H1 (cell line): Measurements from ENCODE around the gene METTL9. TPM values are rescaled to one million over a fixed set of nuclear protein-coding genes. Genes with fewer than 3 reads are reported as not detected.

Experiments used
- CTCF ChIA-PET: fragments of 300-600 bp; sonication (Branson Sonifier 250); formaldehyde crosslinking; loops from one replicate; lab custom pipeline; 2021; ENCODE audit not compliant: partially characterized antibody; lab: Charles Lee
- POLR2A ChIA-PET: fragments of 300-600 bp; sonication (Branson Sonifier 250); formaldehyde crosslinking; loops from one replicate; lab custom pipeline; 2021; ENCODE audit warnings: inconsistent platforms; ENCODE audit not compliant: partially characterized antibody; lab: Charles Lee
- DNase-seq, 2 experiments: peaks; one replicate each; pipeline versions ENCODE4 v3.0.0 to v3.0.0-alpha.2; 2010 to 2022; ENCODE audit warnings: low spot score in 2 of 2, low read depth in 1 of 2, mixed read lengths in 1 of 2
- FAIRE-seq: peaks from 2 replicates; lab custom pipeline; 2011; peaks lifted over from hg19 to GRCh38; lab: Jason Lieb, UNC
- H2AFZ ChIP-seq: 2 replicates; pipeline ENCODE4 v1.8.1; 2012; ENCODE audit warnings: low read length, inconsistent platforms
- H2AK5ac ChIP-seq: 2 replicates; pipeline ENCODE4 v1.6.1; 2013; ENCODE audit warnings: low read depth, low read length
- H2BK120ac ChIP-seq: replicated peaks from 2 replicates; pipeline ENCODE3; 2013; ENCODE audit warnings: low read depth, low read length, inconsistent platforms
- H2BK12ac ChIP-seq: 2 replicates; pipeline ENCODE4 v1.6.1; 2013; ENCODE audit warnings: low read depth, low read length
- H2BK15ac ChIP-seq: 2 replicates; pipeline ENCODE4 v1.6.1; 2013; ENCODE audit warnings: low read length
- H2BK20ac ChIP-seq: 2 replicates; pipeline ENCODE4 v1.6.1; 2013; ENCODE audit warnings: low read length
- H2BK5ac ChIP-seq: 2 replicates; pipeline ENCODE4 v1.6.1; 2013; ENCODE audit warnings: low read depth, low read length
- H3K14ac ChIP-seq: 2 replicates; pipeline ENCODE4 v1.6.1; 2013; ENCODE audit warnings: inconsistent platforms; ENCODE audit not compliant: insufficient read length
- H3K18ac ChIP-seq: 2 replicates; pipeline ENCODE4 v1.6.1; 2013; ENCODE audit warnings: low read length; ENCODE audit errors: extremely low read depth
- H3K23ac ChIP-seq: 2 replicates; pipeline ENCODE4 v1.6.1; 2013; ENCODE audit warnings: inconsistent platforms; ENCODE audit not compliant: insufficient read length
- H3K23me2 ChIP-seq: 2 replicates; pipeline ENCODE4 v1.6.1; 2013; ENCODE audit warnings: low read depth, low read length
- H3K27ac ChIP-seq: 2 replicates; pipeline ENCODE4 v1.6.1; 2011; ENCODE audit warnings: low read depth, low read length, inconsistent platforms
- H3K27me3 ChIP-seq, 4 experiments: replicated peaks in 1 of 4; 1 replicate in 1 of 4; 2 replicates in 3 of 4; pipeline versions ENCODE4 v1.6.1 to v1.8.1; 2011 to 2013; ENCODE audit warnings: low read length in 3 of 4, mild to moderate bottlenecking in 3 of 4, inconsistent platforms in 2 of 4, mixed read lengths in 2 of 4, moderate library complexity in 1 of 4; ENCODE audit not compliant: control insufficient read depth in 3 of 4, insufficient read depth in 3 of 4; ENCODE audit errors: extremely low read depth in 1 of 4
- H3K36me3 ChIP-seq, 4 experiments: 2 replicates each; pipeline versions ENCODE4 v1.6.1 to v1.8.1; 2011 to 2013; ENCODE audit warnings: mild to moderate bottlenecking in 4 of 4, low read length in 3 of 4, moderate library complexity in 2 of 4, control low read depth in 1 of 4, inconsistent platforms in 1 of 4; ENCODE audit not compliant: insufficient read depth in 4 of 4, control insufficient read depth in 2 of 4
- H3K4ac ChIP-seq: replicated peaks from 2 replicates; pipeline ENCODE3; 2013; ENCODE audit warnings: low read length, low read depth, mixed read lengths, inconsistent platforms; ENCODE audit not compliant: insufficient read length
- H3K4me1 ChIP-seq, 4 experiments: replicated peaks in 1 of 4; 1 replicate in 1 of 4; 2 replicates in 3 of 4; pipeline versions ENCODE4 v1.6.1 to v1.8.1; 2011 to 2013; ENCODE audit warnings: low read length in 3 of 4, inconsistent platforms in 2 of 4, mixed read lengths in 1 of 4; ENCODE audit not compliant: insufficient read depth in 4 of 4, control insufficient read depth in 3 of 4
- H3K4me2 ChIP-seq, 2 experiments: 2 replicates each; pipeline versions ENCODE4 v1.6.1 to v1.8.1; 2011 to 2013; ENCODE audit warnings: low read depth in 2 of 2, low read length in 2 of 2, control low read depth in 1 of 2, inconsistent platforms in 1 of 2, mild to moderate bottlenecking in 1 of 2; ENCODE audit not compliant: insufficient read depth in 1 of 2
- H3K4me3 ChIP-seq, 4 experiments: fragments of 200-600, 300-600 bp in 1 of 4; sonication (generic), shearing (Covaris generic), sonication (Bioruptor Twin) in 1 of 4; 2 replicates each; pipeline versions ENCODE4 v1.5.1 to v1.8.1; 2011 to 2016; ENCODE audit warnings: low read length in 4 of 4, low read depth in 3 of 4, control low read depth in 2 of 4, inconsistent platforms in 2 of 4, mild to moderate bottlenecking in 2 of 4, mixed read lengths in 1 of 4, moderate library complexity in 1 of 4; ENCODE audit not compliant: insufficient read depth in 2 of 4; ENCODE audit errors: extremely low read depth in 1 of 4
- H3K56ac ChIP-seq: replicated peaks from 2 replicates; pipeline ENCODE3; 2013; ENCODE audit warnings: low read depth, mild to moderate bottlenecking, mixed read lengths, low read length, inconsistent platforms; ENCODE audit not compliant: insufficient read length
- H3K79me1 ChIP-seq: 2 replicates; pipeline ENCODE4 v1.6.1; 2013; ENCODE audit warnings: low read depth, low read length, control low read depth
- H3K79me2 ChIP-seq, 2 experiments: 2 replicates each; pipeline versions ENCODE4 v1.6.1 to v1.8.1; 2012 to 2013; ENCODE audit warnings: low read length in 2 of 2, mild to moderate bottlenecking in 2 of 2, inconsistent platforms in 1 of 2; ENCODE audit not compliant: insufficient read depth in 2 of 2, control insufficient read depth in 1 of 2
- H3K9ac ChIP-seq, 4 experiments: replicated peaks in 1 of 4; 1 replicate in 1 of 4; 2 replicates in 3 of 4; pipeline versions ENCODE4 v1.6.1 to v1.8.1; 2011 to 2013; ENCODE audit warnings: low read depth in 3 of 4, low read length in 3 of 4, control low read depth in 2 of 4, mild to moderate bottlenecking in 2 of 4, moderate library complexity in 2 of 4, inconsistent platforms in 1 of 4; ENCODE audit errors: extremely low read depth in 1 of 4
- H3K9me3 ChIP-seq, 2 experiments: 2 replicates each; pipeline versions ENCODE4 v1.6.1 to v1.8.1; 2012 to 2013; ENCODE audit warnings: mild to moderate bottlenecking in 2 of 2, moderate library complexity in 2 of 2, control low read depth in 1 of 2, inconsistent platforms in 1 of 2, low read depth in 1 of 2, low read length in 1 of 2, mixed read lengths in 1 of 2; ENCODE audit not compliant: insufficient read depth in 2 of 2
- H4K20me1 ChIP-seq, 2 experiments: replicated peaks in 1 of 2; 2 replicates each; pipeline versions ENCODE3 to v1.8.1; 2011 to 2013; ENCODE audit warnings: inconsistent platforms in 2 of 2, low read length in 2 of 2, mild to moderate bottlenecking in 1 of 2; ENCODE audit not compliant: insufficient read depth in 2 of 2, control insufficient read depth in 1 of 2
- H4K5ac ChIP-seq: 2 replicates; pipeline ENCODE4 v1.6.1; 2013; ENCODE audit warnings: low read length, low read depth, mixed read lengths, inconsistent platforms; ENCODE audit not compliant: insufficient read length
- H4K8ac ChIP-seq: 2 replicates; pipeline ENCODE4 v1.8.0; 2013; ENCODE audit warnings: mild to moderate bottlenecking, moderate library complexity, low read length, inconsistent platforms; ENCODE audit not compliant: insufficient read depth; ENCODE audit errors: extremely low read depth
- H4K91ac ChIP-seq: replicated peaks from 2 replicates; pipeline ENCODE3; 2013; ENCODE audit warnings: low read length, mixed read lengths, inconsistent platforms; ENCODE audit not compliant: insufficient read length
- ATF2 ChIP-seq: IDR thresholded peaks from 2 replicates; pipeline ENCODE4 v1.6.1; 2012; ENCODE audit warnings: low read length, inconsistent platforms
- CREB1 ChIP-seq: IDR thresholded peaks from 2 replicates; pipeline ENCODE4 v1.6.1; 2012; ENCODE audit warnings: inconsistent platforms
- FOSL1 ChIP-seq: IDR thresholded peaks from 2 replicates; pipeline ENCODE4 v1.6.1; 2011; ENCODE audit warnings: mild to moderate bottlenecking, low read depth, low read length, moderate library complexity; ENCODE audit not compliant: insufficient read depth
- HDAC6 ChIP-seq: IDR thresholded peaks from one replicate; pipeline ENCODE4 v1.7.1; 2012; ENCODE audit warnings: low read depth, mild to moderate bottlenecking, inconsistent platforms, low read length, moderate library complexity
- JUND ChIP-seq: IDR thresholded peaks from 2 replicates; pipeline ENCODE4 v1.6.1; 2011; ENCODE audit warnings: mild to moderate bottlenecking, improper control_type of control experiment, low read length
- MAFK ChIP-seq: IDR thresholded peaks from 2 replicates; pipeline ENCODE4 v1.6.1; 2012; ENCODE audit warnings: low read depth, mild to moderate bottlenecking, improper control_type of control experiment, low read length
- RFX5 ChIP-seq: IDR thresholded peaks from 2 replicates; pipeline ENCODE4 v1.6.1; 2011; ENCODE audit warnings: low read depth, low read length, improper control_type of control experiment, borderline replicate concordance
- SP1 ChIP-seq: IDR thresholded peaks from 2 replicates; pipeline ENCODE4 v1.6.1; 2011; ENCODE audit warnings: low read depth, low read length
- TEAD4 ChIP-seq: IDR thresholded peaks from 2 replicates; pipeline ENCODE4 v1.6.1; 2012; ENCODE audit warnings: low read depth, low read length, inconsistent platforms, mixed read lengths
- USF2 ChIP-seq: IDR thresholded peaks from 2 replicates; pipeline ENCODE4 v1.6.1; 2011; ENCODE audit warnings: low read length, improper control_type of control experiment
- ZNF274 ChIP-seq: IDR thresholded peaks from 2 replicates; pipeline ENCODE4 v1.7.0; 2012; ENCODE audit warnings: low read length, borderline replicate concordance; ENCODE audit errors: extremely low read depth
- WGBS, 2 experiments: shearing (Covaris generic) in 1 of 2; methylation state at CpG; one replicate each; pipeline versions ENCODE4 v1.1.6 to v1.1.7; 2013 to 2015; ENCODE audit warnings: low lambda C conversion rate in 2 of 2, mixed read lengths in 2 of 2, inconsistent platforms in 1 of 2, low coverage in 1 of 2, missing lambda C conversion rate in 1 of 2; ENCODE audit not compliant: insufficient replicate concordance in 2 of 2, insufficient coverage in 1 of 2, insufficient read length in 1 of 2; ENCODE audit errors: extremely low coverage in 1 of 2, missing lambda C conversion rate in 1 of 2; 5-methylcytosine and 5-hydroxymethylcytosine counted together
- polyA plus RNA-seq, 7 experiments: library from polyadenylated mRNA; depleted of rRNA in 3 of 7; stranded (reverse) in 5 of 7; unstranded in 2 of 7; fragments of >200 nt in 5 of 7; fragments of 200-250 nt in 2 of 7; gene quantifications; 1 replicate in 5 of 7; 2 replicates in 1 of 7; 4 replicates in 1 of 7; pipeline versions ENCODE4 v1.2.1 to v1.2.3, GENCODE V29; 2011 to 2013; ENCODE audit warnings: missing spikeins in 2 of 7, mixed read lengths in 2 of 7
- total RNA-seq: library from RNA; stranded (reverse); fragmentation: NEBNext Ultra II Directional; extraction: Animal tissue kit (Norgen Biotek cat#: 25700); gene quantifications from 2 replicates; pipeline ENCODE4 v1.2.1, GENCODE V29; 2021

METTL9 gene
- total and polyA plus RNA-seq, 2 of the 8 experiments (the other 6 are each of a cell fraction or from before 2014, with no cell fraction given): 45.4 to 112 TPM

DNA sequence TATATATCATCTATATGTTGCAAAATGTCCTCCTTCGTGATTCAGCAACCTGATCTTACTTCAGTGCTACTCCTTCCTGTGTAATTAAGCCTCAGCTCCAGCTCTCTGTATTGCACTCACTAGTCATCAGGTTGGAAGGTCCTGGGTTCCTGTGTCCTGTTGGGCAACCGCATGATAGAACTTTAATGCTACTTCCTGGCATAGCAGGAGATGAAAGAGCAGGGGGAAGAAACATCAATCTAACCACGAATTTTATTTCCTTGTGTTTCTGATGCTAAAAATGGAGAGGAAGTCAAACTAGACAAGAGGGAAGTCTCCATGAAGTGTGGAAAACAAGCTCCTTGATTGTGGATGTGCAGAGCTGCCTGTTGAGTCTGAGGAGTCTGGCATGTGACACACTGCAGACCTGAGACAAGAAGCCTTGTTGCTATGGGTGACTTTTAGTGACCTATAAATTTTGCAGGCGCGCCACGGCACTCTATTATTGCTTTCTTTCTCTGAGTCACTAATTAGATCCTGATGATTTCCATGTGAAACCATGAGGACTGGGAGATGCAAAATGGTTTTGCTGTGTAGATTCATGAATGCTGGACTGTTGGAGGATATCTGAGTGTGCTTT is 27.4 kb downstream of the METTL9 start:
- H3K23ac ChIP-seq: no peak overlapping the region
- H3K56ac ChIP-seq: no peak overlapping the region
- no peaks in the 10 kb centered on the region for H4K20me1 ChIP-seq
- H3K4ac ChIP-seq: no peak overlapping the region
- H3K9me3 ChIP-seq: peaks cover 0 to 6% of the 10 kb centered on the region in 2 experiments; a peak in 1 of 4 replicates
- no peaks in the 10 kb centered on the region for H3K4me1 ChIP-seq
- no peak for FAIRE-seq
- H3K23me2 ChIP-seq: no peaks in the 10 kb centered on the region
- no peak overlapping the region for H3K4me3 ChIP-seq
- H3K36me3 ChIP-seq: peaks cover 0 to 42% (median 23%) of the 10 kb centered on the region in 4 experiments; a peak in 5 of 8 replicates
- H2BK15ac ChIP-seq: no peak overlapping the region
- H3K27me3 ChIP-seq: no peaks in the 10 kb centered on the region
- no peak for DNase-seq
- H3K79me2 ChIP-seq: no peaks in the 10 kb centered on the region
- no peak overlapping the region for H2BK12ac ChIP-seq
- no peak overlapping the region for H2BK5ac ChIP-seq
- no peak overlapping the region for H4K5ac ChIP-seq
- H3K27ac ChIP-seq: no peak overlapping the region
- CTCF ChIA-PET: interaction anchor here (0.5 to 0.9 kb wide), 3 partner anchors 42 to 54 kb away, joined by 3 to 4 read pairs (median 3); no protein-coding TSS in a partner anchor
- H3K4me2 ChIP-seq: no peak overlapping the region
- no peak overlapping the region for H3K9ac ChIP-seq
- no peak overlapping the region for H2AFZ ChIP-seq
- no peak overlapping the region for H4K91ac ChIP-seq
- H3K18ac ChIP-seq: no peak overlapping the region
- H3K14ac ChIP-seq: no peak overlapping the region
- H2BK20ac ChIP-seq: no peak overlapping the region
- POLR2A ChIA-PET: interaction anchor here (0.7 kb wide), 1 partner anchor 9 kb away, joined by 4 read pairs; no protein-coding TSS in a partner anchor
- H4K8ac ChIP-seq: no peak overlapping the region
- no peak overlapping the region for H2AK5ac ChIP-seq
- 97% methylated on average over 6 of the region's 6 CpGs; no CpG with 5 or more reads in 1 of the 2 experiments for WGBS, 2 experiments
- H3K79me1 ChIP-seq: no peaks in the 10 kb centered on the region
- no peak overlapping the region for H2BK120ac ChIP-seq
- TF ChIP-seq SP1 (no peak), MAFK (no peak), FOSL1 (no peak), RFX5 (no peak), CREB1 (no peak), HDAC6 (no peak), TEAD4 (no peak), ZNF274 (no peak), ATF2 (no peak), JUND (no peak), USF2 (no peak)
